Umbilical cord (tissue), 2 donors: ENCODE measurements around the gene PVALB. TPM values are rescaled to one million over a fixed set of nuclear protein-coding genes. Genes with fewer than 3 reads are reported as not detected.
A peak's percentile ranks its signal among the peaks of the same experiment; 100 is the strongest.

Experiments
- DNase-seq: peaks from one replicate; pipeline ENCODE4 v3.0.0-alpha.2; 2015; ENCODE audit warnings: low spot score
- total RNA-seq: library from RNA; depleted of rRNA; stranded (reverse); fragments of >200 nt; gene quantifications from one replicate; pipeline ENCODE4 v1.2.3, GENCODE V29; 2014; ENCODE audit warnings: low replicate concordance; ENCODE audit not compliant: insufficient read depth

The PVALB gene
- total RNA-seq, 1 donor from 2014 or later: 15.2 TPM

GRCh38 chr22:36814801-36815200 lies 2.0 kb downstream of the PVALB start:
- DNase-seq: no peak

GRCh38 chr22:36811094-36811800 lies 5.6 kb downstream of the PVALB start:
- no peak for DNase-seq

GRCh38 chr22:36809351-36809750 lies 7.5 kb downstream of the PVALB start:
- no peak for DNase-seq

GRCh38 chr22:36808721-36809344 lies 8.0 kb downstream of the PVALB start:
- DNase-seq: no peak

- DNase-seq: no peak
Observed at GRCh38 chr22:36807627-36808026, 9.2 kb downstream of the PVALB start.

GRCh38 chr22:36806835-36807234 lies 10.0 kb downstream of the PVALB start:
- peak; percentile 43 for DNase-seq

- DNase-seq: no peak
Observed at GRCh38 chr22:36803358-36803757, 13.5 kb downstream of the PVALB start.

GRCh38 chr22:36798674-36799066 lies 18.2 kb downstream of the PVALB start:
- DNase-seq: no peak

GRCh38 chr22:36797911-36798673 lies 18.7 kb downstream of the PVALB start:
- no peak for DNase-seq

- no peak for DNase-seq
Observed at GRCh38 chr22:36797374-36797773, 19.5 kb downstream of the PVALB start.

GRCh38 chr22:36796552-36797175 lies 20.2 kb downstream of the PVALB start:
- no peak for DNase-seq

- no peak for DNase-seq
Observed at GRCh38 chr22:36795633-36796032, 21.2 kb downstream of the PVALB start.

- DNase-seq: no peak
Observed at GRCh38 chr22:36790648-36791047, 26.2 kb downstream of the PVALB start.

GRCh38 chr22:36787204-36787988 lies 29.4 kb downstream of the PVALB start:
- DNase-seq: peak; percentile 55

- no peak for DNase-seq
Observed at GRCh38 chr22:36783743-36784142, 33.1 kb downstream of the PVALB start.

- peak; percentile 66 for DNase-seq
Observed at GRCh38 chr22:36781656-36782627, 34.9 kb downstream of the PVALB start.

GRCh38 chr22:36778020-36778419 lies 38.8 kb downstream of the PVALB start:
- DNase-seq: no peak

GRCh38 chr22:36776722-36777121 lies 40.1 kb downstream of the PVALB start:
- no peak for DNase-seq

- peak; percentile 100 for DNase-seq
Observed at GRCh38 chr22:36775964-36776669, 40.7 kb downstream of the PVALB start, which contains the start of gene IFT27. Gene IFT27, minus strand, starts transcription at chr22:36776119. Its CDS starts 412 bp downstream, at chr22:36775707.
